Effector CD4-positive, alpha-beta T cell (primary cell): ENCODE data around the gene REPS2.

Source experiments
- DNase-seq: peaks from one replicate; pipeline ENCODE4 v3.0.0-alpha.2; 2020

REPS2 gene

DNA sequence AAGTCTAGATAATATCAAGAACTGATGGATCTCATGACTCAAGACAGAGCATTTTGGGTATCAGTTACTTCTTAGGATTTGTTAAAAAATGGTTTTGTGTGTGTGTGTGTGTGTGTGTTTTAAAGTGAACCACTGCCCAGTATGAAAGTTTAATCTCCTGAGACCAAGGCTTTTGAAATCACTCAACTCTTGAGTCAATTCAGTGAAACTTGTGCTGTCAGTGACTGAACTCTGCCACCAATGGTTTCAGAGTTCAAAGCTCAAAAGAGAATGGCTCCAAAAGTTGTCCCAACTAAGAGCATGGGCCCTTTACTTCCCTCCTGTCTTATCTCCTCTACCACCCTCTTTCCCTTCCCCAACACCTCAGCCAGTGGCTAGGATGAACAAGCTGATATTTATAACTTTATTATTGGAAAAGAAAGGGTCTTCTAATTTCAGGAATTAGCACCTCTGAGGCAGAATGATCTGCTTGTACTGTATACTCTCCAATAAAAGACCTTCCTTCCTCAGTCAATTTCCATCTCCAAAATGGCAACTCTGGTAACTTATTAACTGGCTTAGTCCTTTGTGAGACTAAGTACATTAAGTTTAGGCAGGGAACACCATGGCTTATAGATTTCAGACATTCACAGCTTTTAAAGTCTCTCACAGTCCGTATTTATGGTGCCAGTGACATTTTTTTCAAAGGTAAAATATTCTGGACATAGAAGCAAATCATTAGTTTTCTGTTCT lies 152.2 kb downstream of the REPS2 start:
- no peak for DNase-seq

DNA sequence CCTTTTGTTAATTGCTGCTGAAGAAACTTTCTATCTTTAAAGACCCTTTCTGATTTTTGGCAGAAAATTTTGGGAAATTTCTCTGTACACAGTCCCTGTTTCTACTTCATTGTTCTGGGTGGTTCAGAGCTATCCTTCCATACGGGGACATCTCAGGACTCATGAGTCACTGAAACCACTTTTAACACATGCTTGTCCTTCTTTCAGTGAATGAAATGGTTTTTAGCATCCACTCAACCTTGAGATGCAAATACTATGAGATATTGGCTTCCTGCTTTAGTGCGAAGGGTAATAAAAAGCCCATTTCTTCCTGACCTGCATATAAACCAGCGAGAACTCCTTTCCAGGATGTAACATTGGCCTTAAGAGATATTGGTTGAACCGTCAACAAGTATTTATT lies 158.0 kb downstream of the REPS2 start:
- DNase-seq: no peak

DNA sequence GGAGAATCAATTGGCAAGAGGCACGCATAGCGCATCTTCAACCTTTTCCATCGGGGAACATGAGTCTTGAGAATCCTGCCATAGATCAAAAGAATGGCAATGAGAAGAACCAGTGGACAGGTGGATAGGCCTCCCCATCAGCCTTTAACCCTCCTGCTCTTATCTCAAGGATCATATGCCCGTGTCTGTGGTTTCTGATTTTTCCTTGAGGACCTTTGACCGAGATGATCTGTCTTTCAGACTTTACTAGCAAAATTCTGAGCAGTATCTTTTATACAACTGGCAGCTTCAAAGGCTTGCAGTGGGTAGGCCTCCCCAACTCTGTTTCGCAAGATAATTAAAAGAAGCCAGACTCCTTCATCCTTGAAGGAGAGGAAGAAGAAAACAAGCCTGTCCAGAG lies 174.4 kb downstream of the REPS2 start:
- DNase-seq: no peak

- no peak for DNase-seq
Measured at GRCh38 chrX:17154001-17154400, 207.5 kb downstream of the REPS2 start.

- no peak for DNase-seq
Measured at GRCh38 chrX:17160975-17161374, 214.5 kb downstream of the REPS2 start.

DNA sequence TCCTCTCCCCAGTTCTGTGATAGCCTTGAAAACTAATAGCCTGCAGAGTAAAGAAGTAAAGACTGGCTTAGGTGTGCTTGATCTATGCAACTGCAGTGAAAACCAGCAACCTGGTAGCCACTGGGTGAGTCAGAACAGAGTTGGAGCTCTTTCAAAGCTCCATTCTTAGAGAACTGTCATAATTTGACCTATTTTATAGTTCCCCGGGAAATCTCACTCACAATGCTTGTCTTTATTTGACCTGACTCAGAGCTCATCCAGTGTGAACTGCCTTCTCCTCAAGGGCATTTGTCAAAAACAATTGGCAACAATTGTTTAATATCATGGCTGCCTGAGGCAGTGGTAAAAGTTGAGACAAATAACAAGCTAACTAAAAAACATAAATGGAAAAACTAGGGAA lies 215.5 kb downstream of the REPS2 start:
- no peak for DNase-seq

- no peak for DNase-seq
Measured at GRCh38 chrX:17164079-17164478, 217.6 kb downstream of the REPS2 start.

DNA sequence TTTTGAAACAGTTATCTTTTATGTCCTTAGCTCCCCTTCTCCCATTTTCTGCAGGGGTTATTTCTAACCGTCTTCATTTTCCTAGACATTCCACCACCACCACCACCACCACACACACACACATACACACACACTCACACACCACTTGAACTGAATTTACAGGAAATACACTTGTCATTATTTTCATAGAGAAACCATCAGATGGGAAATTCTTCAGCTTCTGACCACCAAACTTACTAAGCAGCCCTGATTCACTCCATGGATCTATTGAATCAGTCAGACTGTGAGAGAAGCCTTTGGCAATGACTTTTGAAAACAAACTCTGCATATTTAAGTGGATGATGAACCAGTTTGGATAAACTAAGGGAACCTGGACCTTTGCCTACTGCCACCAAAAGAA lies 218.5 kb downstream of the REPS2 start:
- no peak for DNase-seq

DNA sequence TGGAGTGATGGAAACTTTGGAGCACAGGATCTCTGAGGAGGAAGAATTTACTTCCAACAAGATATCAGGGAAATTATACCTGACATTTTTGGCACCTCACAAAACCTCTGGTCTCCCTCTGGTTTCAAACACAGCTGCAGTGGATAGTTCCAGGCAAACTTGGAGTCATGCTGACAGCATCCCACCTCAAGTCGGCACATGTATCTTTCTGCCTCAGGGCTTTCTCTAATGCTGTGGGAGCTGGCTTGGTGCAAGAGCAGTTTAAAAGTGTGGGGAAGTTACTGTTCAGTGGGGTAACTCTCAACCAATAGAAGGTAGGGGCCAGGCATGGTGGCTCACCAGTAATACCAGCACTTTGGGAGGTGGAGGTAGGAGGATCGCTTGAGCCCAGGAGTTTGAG lies 221.5 kb downstream of the REPS2 start:
- DNase-seq: no peak

- DNase-seq: no peak
Measured at GRCh38 chrX:17170973-17171372, 224.5 kb downstream of the REPS2 start.

GRCh38 chrX:17174671-17175070 lies 228.2 kb downstream of the REPS2 start:
- DNase-seq: no peak

DNA sequence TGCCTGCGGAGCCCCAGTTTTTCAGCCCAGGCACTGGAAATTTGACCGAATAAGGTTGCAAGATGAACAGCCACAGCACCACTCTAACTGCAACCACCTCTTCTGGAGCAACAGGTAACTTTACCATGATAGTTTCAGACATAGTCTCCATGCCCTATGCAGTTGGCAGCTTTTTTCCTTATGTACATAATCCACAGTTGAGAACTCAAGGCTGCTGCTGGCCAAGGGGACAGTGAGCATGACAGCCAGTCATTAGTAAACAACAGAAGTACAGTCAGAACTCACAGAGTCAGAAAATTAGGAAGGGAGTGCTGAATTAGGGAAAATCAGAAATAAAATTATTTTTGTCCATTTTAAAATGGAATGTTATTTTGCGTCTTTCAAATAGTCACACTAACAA lies 235.9 kb downstream of the REPS2 start:
- no peak for DNase-seq

DNA sequence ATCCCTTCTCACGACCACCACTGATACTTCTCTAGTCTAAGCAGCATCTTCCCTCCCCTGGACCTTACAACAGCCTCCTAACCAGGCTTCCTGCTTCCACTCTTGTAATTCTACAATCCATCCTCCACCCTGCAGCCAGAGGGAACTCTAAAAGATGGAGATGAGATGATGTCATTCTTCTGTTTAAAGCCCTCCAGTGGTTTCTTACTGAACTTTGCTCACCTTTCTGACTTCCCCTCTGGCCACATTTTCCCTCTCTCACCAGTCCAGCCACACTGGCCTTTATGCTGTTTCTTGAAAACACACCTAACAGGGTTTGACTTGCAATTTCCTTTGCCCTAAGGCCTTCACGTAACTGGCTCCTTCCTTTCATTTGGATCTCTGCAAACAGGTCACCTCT lies 237.1 kb downstream of the REPS2 start:
- no peak for DNase-seq

- no peak for DNase-seq
Measured at GRCh38 chrX:17185431-17185830, 239.0 kb downstream of the REPS2 start.

DNA sequence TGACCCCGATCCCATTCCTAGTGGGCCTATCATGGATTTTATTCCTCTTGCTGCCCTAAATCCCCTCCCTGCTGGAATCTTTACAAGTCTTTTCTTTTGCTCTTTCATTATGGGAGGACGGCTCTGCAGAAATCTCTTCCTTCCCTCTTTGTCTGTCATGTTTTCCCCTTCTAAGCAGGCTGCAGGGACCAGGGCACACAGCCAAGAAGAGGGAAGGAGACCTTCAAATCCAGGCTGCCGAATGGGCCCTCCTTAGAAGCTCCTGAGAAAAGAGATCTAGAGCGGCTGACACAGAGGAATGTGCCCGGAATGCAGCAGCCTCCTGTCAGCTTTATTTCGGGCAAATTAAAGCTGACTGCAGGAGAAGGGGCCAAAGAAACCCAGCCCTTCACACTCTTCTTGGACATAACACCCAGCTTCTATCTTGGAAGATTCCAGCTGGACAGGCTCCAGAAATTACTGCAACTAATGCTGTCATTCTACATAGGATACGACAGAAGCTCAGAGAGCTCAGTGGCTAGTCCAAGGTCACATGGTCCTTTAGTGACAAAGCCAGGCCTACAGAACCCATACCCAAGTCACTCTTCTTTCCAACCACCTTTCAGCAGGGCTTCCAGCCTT lies 240.8 kb downstream of the REPS2 start:
- DNase-seq: no peak

GRCh38 chrX:17192106-17192505 lies 245.6 kb downstream of the REPS2 start:
- DNase-seq: no peak
